Activated effector memory CD4-positive, alpha-beta T cell treated with Interleukin-2 at 50 U/mL for 16 hours (primary cell): Measurements from ENCODE around the gene C14orf132.
"Not testable (repeated sequence)": the region's sequence is repeated elsewhere in the genome, so short reads cannot be mapped to it uniquely, and the experiment has no call there.

Source experiments
- DNase-seq: peaks from one replicate; pipeline ENCODE4 v3.0.0-alpha.2; 2020

Gene C14orf132

DNA sequence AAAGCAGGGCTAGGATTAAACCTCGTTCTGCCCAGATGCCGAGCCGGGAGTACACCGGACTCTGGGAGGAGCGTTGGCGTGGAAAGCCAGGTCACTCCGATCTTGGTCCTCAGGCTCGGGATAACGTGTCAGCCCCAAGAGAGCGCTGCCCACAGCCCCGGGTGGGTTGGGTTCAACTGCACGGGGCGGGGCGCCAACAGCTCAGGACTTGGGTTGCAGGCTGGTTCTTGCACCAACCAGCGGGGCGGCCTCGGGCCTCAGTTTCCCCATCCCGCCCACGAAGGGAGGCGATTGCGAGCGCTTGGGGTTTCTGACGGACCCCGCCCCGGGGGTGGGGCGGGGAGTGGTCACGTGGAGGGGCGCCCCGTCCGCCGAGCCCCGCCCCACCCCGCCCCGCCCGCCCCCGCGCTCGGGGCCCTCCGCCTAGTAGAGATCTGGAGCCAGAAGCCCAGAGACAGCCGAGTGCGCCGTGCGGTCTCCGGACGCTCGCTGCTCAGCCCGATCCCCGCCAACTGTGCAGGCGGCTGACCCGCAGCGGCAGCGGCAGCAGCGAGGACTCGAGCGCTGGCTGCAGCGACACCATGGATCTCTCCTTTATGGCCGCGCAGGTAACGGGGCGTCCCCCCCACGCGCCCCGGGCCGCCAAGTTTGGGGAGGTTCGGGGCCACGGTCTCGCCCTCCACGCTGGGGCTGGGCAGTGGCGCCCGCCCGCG is at the start of gene C14orf132:
TSS of gene C14orf132 (plus strand) at position 443 of the 713 bp plus-strand sequence. CDS start at position 582, 139 bp downstream.
- DNase-seq: peak; percentile 28

- no peak for DNase-seq
These were observed 45.2 kb upstream of the C14orf132 start for GRCh38 chr14:95993768-95994592.

GRCh38 chr14:95994593-95994928 is 44.6 kb upstream of the C14orf132 start:
- DNase-seq: no peak

DNA sequence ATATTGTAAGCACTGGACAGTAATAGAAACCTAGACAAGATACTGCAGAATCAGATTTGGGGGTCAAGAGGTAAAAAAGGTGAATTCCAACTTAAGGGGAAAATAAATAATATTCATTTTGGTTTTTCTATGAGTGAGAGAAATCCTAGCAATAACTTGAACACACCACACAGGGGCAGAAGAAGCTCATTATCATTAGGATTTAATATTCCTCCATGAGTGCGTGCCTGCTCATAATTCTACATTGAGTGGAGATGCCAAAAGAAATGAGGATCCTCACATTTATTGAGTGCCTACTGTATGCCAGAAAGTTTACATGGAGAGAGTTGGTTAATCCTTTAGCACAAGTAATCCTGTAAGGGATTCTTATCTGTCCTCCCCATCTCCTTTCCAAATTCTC is 40.5 kb upstream of the C14orf132 start:
- no peak for DNase-seq

GRCh38 chr14:96001866-96002497 is 37.2 kb upstream of the C14orf132 start:
- no peak for DNase-seq

- no peak for DNase-seq
These were observed 36.7 kb upstream of the C14orf132 start for GRCh38 chr14:96002498-96002884.

- no peak for DNase-seq
These were observed 28.0 kb upstream of the C14orf132 start for GRCh38 chr14:96011131-96011530.

- DNase-seq: no peak
These were observed 27.6 kb upstream of the C14orf132 start for GRCh38 chr14:96011607-96012006.

GRCh38 chr14:96012757-96013156 is 26.4 kb upstream of the C14orf132 start:
- DNase-seq: not testable (repeated sequence)

- no peak for DNase-seq
These were observed 25.0 kb upstream of the C14orf132 start for GRCh38 chr14:96014176-96014575.

DNA sequence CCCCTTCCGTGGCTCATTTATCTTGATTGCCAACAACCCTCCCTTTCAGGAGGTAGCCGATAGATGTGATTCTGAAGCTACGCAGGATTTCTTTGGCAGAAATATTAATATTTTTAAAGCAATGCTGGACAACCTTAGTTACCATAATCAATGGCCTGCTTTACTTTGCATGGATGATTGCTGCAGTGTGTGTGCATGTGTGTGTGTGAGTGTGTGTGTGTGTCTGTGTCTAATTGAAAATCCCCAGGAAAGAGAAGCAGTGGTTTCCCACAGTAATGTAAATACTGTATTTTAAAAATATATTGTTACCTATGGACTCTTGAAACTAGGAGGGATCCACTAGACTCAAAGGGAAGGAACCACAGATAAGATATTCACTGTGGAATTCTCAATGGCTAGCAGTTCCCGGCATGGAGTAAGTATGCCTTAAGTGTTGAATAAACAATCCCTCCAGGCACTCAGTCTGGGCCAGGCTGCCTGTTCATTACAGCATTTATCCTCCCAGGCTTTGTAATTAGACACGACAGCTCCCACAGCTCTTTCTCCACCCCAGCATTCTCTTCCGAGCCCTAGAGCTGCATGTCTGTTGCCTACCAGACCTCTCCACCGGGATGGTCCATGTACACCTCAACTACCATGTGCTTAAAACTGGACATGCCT is 22.5 kb upstream of the C14orf132 start:
- DNase-seq: no peak

DNA sequence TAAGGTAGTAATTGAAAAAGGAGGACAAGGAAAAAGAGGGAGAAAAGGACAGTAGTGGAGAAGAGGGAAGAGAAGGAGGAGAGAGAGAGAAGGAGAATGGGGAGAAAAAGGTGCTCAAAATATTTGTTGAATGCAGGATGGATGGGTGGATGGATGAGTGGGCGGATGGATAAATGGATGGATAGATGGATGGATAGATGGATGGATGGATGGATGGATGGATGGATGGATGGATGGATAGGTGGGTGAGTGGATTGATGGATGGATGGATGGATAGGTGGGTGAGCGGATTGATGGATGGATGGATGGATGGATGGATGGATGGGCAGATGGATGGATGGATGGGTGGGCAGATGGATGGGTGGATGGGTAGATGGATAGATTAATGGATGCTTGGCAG is 21.3 kb upstream of the C14orf132 start:
- no peak for DNase-seq

GRCh38 chr14:96027431-96028355 is 11.5 kb upstream of the C14orf132 start:
- DNase-seq: no peak

DNA sequence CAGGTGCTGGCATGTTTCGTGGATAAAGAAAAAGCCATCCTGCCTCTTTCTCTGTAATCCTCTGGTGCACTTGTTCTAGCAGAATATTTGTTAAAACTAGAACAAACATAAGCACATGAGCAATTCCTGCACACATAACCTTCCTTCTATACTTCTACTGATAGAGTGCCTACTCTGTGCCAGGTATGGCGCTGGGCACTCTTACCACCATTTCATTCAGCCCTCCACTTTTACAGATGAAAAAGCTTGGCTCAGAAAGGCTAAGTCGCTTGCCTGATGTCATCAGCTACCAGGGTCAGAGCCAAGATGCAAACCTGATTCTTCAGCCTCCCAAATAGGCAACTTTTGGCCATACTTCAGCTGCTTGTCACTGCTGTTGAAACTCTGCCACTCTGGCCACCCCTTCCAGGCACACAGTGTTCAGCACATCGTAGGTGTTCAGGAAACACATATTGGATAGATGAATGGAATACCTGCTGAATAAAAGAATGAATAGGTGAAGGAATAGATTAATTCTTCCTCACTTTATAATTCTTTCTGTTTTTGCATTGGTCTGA is 10.0 kb upstream of the C14orf132 start:
- no peak for DNase-seq

- DNase-seq: no peak
These were observed 8.9 kb upstream of the C14orf132 start for GRCh38 chr14:96030108-96030760.

- DNase-seq: no peak
These were observed 7.5 kb upstream of the C14orf132 start for GRCh38 chr14:96031691-96032090.

GRCh38 chr14:96035456-96035855 is 3.7 kb upstream of the C14orf132 start:
- no peak for DNase-seq

DNA sequence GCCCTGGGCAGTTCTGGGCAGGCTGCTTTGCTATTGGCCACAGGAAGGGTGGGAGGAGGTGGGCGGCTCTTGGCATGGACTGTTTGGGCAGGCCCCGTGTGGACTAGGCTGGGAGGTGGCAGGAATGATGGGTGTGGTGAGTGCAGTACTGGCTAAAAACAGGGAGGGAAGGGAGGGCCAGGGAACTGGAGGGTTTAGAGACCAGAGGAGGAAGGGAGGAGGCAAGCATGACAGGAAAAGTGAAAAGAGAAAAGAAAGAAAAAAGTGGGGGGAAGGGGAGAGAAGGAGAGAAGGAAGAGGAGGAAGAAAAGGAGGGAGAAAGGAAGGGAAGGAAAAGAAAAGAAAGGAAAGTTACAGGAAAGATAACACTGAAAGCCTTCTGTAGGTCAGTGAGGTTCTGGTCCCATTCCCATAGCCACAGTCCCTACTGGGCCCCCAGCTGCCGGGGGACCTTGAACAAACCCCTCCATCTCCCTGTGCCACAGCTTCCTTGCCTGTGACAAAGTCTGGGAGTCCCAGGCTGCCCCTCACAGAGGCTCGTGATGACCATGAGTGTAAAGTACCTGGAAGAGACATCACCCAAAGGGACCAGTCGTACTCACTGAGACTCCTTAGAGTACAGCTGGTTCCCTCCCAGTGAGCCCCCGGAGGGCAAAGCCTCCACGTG is 1.1 kb upstream of the C14orf132 start:
- DNase-seq: no peak

DNA sequence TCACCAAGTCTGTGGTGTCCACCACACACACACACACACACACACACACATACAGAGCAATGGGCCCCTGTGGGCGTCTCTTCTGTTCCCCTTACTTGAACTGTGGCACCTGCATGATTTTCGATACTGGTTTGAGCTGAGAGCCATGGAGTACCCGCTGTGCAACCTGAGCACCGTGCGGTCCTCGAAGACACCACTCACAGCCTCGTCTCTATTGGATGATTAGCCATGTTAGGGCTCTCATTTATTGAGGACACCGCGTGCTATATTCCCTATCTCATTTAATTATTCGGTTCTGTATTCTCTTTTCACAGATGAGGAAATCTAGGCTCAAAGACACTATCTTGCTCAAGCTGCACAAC is 623 bp upstream of the C14orf132 start:
- no peak for DNase-seq

GRCh38 chr14:96039633-96040311 is 610 bp downstream of the C14orf132 start:
- DNase-seq: no peak
